Activated naive CD4-positive, alpha-beta T cell treated with anti-CD3 and anti-CD28 coated beads, Interleukin-2, amount 50 U/mL, for 16 hours (primary cell): Measurements from ENCODE around the gene LDLRAD4.
"Not testable (repeated sequence)": the region's sequence is repeated elsewhere in the genome, so short reads cannot be mapped to it uniquely, and the experiment has no call there.

Experiments
- DNase-seq: peaks from one replicate; pipeline ENCODE4 v3.0.0-alpha.2; 2020

The LDLRAD4 gene

DNA sequence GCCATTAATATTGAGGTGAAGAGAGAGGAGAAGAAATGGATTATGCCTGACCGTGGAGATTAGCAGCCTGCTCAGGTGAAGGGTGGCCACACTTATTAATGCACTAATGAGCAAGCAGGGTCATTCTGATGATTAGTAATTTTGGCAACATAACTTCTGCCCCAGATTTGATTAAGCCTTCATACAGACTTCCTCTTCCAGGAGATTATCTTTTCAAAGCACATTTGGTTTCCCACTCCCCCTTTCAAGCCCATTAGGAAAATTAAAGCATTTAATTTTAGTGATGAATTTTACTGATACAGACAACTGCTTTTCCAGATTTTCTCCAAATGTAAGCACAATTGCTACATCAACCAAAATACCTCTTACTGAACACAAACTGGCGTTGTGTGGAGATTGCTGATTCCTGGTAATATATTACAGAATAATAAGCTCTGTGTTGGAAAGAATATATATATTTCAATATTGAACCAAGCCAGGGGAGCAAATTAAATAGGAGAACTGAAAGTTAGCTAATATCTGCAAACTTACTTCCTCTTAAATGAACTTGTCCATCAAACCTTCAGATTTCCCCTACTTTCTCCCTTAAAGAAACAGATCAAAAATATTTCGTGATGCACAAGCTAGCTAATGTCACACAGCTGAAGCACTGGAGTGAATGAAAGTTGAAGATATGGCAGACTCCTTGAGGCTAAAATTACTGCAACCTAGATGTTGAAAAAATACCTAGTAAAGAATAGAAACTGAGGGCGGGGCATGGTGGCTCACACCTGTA lies 367.0 kb downstream of the LDLRAD4 start:
- DNase-seq: no peak

DNA sequence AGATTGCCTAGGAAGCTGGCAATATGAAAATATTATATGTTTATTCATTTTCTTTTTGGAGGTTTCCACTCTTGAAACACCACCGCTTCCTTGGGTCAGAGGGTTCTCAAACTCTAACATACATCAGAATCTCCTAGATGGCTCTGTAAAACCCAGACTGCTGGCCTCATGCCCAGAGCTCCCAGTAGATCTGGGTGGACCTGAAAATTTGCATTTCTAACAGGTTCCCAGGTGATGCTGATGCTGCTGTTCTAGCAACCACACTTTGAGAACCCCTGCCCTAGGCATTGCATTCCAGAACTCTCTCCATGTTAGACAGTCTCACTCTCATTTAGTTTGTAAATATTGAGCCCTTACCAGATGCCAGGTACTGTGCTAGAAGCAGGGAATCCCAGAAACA lies 368.4 kb downstream of the LDLRAD4 start:
- no peak for DNase-seq

DNA sequence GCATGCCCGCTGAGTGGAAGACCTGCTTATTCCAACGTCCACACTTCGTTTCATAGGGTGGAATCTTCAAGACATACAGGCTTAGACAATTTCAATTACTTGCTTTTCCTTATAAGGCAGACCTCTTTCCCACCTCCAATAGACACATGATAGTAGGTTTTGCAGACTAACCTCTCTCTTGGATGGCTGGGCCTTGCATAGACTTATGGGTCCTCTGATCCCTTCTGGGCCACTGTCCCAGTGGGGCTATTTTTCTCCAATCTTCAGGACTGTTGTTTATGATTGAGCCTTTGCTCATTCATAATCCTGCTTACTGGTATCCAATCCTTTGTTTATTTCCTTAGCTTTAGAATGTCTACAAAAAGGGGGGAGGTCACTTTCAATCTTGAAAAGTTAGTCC lies 368.9 kb downstream of the LDLRAD4 start:
- DNase-seq: no peak

DNA sequence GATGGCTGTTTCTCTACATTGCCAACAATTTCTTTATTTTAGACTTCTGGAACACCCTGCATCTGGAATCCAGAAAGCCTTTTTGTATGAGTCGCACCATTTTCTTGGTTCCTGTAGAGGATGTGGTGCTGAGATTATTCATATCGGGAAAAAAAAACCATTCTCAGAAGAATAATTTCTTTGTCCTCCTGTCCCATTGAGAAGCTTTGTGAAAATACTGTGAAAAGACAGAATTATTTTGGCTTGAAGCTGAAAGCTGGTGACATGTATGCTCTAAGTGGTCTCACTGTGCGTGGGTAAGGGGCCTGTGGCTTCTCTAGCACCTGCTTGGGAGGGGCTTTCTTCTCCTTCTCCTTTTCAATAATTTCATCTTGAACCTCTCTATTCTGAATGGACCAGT lies 369.4 kb downstream of the LDLRAD4 start:
- no peak for DNase-seq

DNA sequence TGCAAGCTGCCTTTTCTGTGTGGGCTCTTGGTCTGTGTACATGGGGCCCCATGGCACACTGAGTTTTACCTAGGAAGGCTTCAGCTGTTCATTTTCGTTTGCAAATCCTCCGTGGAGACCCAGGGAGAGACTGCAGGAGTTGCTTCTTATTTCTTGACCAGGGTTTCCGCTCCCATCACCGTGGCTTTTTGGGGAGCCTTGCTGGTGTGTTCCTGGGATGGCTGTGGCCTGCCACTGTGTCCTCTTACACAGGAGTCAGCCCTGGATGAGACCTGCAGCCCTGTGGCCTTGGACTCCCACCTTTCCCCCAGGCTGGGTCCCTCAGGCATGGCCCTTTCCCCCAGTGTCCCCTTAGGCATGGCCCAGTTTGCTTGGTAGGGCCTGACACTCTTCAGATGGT lies 370.8 kb downstream of the LDLRAD4 start:
- no peak for DNase-seq

DNA sequence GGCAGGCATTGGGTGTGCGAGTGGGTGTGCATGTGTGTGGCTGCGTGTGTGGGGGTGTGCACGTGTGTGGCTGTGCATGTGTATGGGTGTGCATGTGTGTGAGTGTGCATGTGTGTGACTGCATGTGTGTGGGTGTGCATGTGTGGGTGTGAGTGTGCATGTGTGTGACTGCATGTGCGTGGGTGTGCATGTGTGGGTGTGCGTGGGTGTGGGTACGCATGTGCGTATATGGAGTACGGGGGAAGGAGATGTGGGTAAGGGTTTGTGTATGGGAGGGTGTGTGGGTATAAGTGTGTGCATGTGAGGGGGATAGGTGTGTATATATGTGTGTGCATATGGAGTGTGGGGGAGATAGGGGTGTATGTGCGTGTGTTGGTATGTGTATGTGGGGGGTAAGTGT lies 371.4 kb downstream of the LDLRAD4 start:
- no peak for DNase-seq

DNA sequence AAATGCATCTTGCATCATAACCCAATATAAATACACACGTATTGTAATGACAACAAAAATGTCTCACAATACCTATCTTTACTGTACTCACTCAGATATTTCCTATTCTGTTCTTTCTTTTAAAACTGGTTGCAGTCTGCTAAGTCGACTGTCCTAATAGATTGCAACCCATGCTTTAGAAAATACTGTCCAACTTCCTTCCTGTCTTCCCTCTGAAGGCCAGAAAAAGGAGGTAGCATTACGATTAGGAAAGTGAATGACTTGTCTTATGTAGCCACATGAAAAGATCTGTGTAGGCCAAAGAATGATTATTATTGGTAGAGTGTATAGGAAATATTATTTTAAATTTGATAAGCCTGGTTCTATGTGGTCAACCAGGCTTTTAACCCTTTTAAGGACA lies 373.7 kb downstream of the LDLRAD4 start:
- no peak for DNase-seq

DNA sequence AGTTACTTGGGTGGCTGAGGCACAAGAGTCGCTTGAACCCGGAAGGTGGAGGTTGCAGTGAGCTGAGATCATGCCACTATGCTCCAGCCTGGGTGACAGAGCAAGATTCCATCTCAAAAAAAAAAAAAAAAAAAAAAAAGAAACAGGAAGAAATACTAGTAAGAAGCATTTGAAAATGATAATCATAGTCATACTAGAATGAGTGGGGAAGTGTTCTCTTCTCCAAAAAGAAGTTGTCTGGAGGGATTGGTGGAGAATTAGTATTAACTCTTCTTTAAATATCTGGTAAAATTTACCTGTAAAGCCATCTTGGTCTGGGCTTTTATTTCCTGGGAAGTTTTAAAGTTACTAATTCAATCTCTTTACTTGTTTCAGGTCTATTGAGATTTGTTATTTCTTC lies 376.0 kb downstream of the LDLRAD4 start:
- DNase-seq: no peak

DNA sequence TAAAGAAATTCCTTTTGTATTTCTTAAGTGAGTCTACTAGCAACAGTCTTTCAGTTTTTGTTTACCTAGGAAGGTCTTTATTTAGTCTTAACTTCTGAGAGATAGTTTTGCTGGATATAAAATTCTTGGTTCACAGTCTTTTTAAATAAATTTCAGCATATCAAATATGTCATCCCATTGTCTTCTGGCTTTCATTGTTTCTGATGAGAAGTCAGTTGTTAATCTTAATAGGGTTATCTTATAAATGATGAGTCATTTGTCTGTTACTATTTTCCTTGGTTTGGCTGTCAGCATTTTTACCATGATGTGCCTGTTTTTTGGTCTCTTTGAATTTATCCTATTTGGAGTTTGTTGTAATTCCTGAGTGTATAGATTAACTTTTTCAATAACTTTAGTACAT lies 378.5 kb downstream of the LDLRAD4 start:
- DNase-seq: no peak

DNA sequence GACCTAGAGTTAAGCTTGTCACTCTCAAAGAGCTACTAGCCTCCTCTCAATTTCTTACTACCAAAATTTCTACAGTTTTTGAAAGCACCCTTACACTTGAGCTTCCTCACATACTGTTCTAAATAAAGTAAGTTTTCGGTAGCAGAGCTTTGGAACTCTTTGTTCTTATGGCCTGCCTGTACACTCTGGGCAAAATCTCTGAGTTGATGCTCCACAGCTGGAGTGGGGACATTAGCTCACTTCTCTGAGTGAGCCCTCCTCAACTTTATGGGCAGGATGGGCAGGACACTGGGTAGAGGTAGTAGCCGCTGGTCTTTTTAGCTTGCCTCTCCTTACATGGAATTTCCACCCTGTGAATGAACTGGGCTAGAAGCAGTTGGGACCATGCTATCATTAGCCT lies 380.0 kb downstream of the LDLRAD4 start:
- DNase-seq: no peak

DNA sequence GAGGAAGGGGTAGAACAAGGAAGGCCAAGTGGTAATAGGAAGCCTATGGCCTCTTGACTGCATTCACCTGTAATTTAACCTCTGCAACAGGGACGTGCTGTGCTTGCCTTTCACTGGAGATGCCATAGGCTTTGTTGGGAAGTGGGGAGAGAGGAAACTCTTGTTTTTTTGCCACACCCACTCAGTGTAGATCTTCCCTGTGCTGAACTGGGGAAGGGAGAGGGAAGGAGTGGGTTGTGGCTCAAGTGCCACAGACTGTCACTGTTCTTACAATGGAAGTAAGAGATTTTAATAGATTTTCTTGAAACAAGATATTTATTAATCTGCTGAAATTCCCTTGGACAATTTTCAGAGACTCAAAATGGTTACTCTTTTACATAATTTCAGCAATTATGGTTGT lies 380.5 kb downstream of the LDLRAD4 start:
- no peak for DNase-seq

DNA sequence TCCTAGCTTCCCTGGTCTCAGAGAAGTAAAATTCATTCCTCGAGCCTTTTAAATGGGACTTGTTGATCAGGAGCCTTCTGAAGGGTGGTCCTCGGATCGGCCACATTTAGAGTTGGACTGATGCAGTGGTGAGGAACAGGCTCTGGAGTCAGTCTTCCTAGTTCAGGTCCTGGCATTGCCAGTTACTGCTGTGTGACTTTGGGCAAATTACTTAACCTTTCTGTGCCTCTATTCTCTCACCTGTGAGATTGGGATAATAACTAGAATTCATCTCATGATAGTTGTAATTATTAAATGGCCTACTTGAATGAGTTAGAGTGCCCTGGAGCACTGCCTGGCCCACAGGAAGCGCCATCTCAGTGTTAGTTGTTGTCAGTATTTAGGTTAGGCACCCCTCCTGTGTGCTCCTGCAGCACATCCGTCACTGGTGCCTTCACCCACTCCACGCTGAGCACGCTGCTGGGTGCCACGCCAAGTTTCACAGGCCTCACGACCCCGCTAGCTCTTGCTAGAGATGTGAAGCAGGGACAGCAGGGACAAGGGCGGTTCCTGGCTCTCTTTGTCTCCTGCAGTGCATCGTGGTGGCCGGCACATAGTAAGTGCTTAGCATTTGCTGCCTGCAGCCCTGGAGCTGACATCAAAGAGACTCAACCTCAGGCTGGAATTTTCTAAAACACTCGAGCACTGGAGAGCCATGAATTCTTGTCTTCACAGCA lies 384.9 kb downstream of the LDLRAD4 start:
- DNase-seq: no peak

DNA sequence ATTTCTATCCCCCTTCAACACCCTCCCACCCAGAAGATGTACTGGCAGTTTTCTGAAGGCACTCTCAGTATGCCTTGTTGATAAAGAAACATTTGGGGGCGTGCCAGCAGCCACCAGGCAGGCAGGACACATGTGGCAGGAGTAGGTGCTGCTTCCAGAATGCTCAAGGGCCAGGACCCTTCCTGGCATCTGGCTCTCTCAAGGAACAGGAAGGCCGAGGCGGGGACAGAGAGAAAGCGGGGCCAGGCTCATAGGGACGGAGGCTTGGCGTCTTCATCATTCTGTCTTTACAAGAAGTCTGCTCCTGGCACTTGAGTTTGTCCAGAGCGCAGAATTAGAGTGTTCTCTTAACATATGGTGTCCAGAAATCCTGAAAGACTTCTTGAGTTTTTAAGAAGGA lies 386.2 kb downstream of the LDLRAD4 start:
- DNase-seq: no peak

DNA sequence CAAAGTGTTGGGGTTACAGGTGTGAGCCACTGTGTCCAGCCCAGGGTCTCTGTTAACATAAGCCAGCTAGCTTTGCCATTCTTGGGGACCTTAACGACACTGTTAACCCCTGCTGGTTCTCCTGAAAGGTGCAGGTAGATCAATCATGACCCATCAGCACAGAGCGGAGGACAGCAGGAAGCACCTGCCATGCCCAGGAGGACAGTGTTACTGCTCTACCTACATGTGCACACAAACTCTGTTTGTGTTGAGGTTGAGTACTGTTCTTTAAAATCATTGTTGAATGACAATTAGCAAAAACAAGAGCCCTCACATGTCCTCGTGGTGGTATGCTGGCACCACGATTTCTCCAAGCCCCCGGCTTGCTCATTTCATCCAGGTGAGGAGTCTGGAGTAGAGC lies 386.9 kb downstream of the LDLRAD4 start:
- no peak for DNase-seq

DNA sequence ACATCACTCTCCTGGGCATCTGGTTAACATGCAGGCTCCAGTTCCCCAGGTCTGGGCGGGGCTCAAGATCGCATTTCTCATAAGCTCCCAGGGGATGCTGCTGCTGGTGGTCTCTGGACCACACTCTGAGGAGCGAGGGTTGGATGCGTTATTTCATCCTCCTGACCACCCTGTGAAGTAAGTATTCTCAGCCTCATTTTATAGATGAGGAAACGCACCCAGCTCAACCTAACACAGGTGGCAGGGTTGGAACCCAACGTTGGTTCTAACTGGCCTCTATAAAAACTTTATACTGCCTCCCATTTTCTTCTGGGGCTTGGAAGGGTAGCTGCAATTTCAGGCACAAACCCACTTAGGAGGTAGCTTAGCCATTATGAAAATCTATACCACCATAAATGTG lies 387.3 kb downstream of the LDLRAD4 start:
- no peak for DNase-seq

DNA sequence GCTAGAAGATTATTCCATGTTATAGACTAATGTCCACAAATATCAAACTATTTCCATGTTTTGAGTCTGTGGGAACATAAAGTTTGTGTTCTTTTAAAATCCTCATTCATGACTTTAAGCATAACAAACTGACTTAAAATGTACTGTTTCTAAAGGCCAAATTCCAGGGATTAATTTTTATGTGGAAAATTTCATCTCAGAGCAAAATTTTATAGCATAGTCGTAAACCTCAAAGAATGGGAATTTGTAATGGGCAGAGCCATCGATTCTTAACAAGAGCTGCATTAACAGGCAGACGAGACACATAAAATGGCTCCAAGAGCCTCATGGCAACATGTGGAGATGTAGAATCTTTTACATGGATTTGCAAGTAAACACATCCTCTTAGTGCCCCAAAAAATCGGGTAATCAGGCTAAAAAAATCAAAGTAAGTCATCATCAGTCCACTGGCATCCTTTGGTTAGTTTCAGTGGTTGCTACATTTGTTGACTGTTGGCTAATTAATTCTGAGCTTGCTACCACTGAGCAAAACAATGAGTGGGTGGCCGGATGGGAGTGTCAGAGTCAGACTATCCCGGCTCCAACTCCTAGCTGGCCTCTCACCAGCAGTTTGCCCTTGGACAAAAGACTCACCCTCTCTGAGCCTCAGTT lies 388.2 kb downstream of the LDLRAD4 start:
- DNase-seq: no peak

DNA sequence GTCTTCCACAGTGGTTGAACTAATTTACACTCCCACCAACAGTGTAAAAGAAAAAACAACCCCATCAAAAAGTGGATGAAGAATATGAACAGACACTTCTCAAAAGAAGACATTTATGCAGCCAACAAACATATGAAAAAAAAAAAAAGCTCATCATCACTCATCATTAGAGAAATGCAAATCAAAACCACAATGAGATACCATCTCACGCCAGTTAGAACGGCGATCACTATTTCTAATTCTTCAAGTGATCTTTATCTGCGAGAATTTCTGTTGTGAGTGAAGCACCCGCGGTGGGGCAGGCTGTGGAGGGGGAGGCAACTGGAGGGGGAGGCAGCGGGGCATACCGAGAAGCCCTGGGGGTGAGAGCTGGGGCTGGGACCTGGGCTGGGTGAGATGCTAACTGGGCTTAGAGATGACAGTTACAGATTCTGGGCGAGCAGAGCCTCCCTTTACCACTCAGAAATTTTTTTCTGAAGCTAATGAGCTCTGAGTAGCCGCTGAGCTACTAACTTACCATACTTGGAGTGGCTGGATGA lies 389.5 kb downstream of the LDLRAD4 start:
- DNase-seq: not testable (repeated sequence)

DNA sequence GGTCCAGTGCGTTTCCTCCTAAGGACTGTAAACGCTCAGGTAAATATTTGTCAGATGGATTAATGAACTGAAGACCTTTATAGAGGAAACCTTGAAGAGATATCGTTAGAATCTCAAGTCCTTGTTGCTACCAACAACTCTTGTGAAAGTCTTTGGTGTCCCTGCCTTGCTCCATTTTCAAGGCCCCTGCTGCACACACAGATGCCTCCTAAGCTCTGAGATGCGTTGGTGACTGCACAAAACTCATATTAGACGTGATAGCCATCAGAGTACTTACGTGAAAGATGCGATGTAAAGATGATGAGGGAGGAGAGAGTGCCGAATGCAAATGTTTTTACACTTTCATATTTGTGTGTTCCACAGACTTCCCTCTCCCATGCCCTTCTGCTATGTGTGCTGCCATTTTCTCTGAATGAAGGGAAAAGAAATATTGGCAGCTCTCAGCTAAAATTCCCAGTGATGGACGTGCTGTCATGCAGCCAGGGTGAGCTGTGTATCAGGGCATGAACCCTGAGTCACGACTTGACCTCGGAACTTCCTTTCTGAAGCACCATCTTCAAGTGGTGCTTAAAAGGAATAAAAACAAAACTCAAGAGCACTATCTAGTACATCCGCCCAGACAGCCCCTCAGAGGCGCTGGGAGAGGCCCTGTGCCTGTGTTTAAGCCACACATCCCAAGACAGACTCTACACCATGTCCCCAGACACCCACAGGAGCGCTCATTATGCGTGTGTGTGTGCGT lies 390.4 kb downstream of the LDLRAD4 start:
- DNase-seq: no peak

DNA sequence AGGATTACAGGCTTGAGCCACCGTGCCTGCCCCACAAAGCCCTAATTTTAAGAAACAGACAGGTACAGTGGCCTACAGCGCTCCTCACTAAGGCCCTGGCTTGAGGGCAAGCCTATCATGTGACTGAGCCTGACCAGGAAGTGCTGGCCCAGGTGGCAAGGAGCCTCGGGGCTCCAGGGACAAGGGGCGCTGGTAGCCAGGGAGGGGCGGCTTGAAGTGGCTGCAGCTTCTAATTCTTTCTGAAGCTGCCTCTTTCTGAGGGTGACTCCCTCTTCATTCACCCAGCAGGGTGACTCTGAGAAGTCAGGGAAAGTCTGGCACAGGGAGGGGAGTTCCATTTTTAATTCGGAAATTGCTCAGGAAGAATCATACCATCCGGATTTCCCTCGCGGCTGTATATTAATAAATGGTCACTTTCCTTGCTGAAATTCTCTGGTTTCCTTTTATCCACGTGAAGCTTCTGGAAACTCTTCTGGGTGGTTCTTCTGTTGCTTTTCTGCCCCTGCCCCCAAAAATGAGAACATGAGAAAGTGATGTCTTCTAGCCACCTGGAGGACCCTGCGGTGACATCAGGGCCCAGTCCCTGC lies 392.1 kb downstream of the LDLRAD4 start:
- DNase-seq: no peak

DNA sequence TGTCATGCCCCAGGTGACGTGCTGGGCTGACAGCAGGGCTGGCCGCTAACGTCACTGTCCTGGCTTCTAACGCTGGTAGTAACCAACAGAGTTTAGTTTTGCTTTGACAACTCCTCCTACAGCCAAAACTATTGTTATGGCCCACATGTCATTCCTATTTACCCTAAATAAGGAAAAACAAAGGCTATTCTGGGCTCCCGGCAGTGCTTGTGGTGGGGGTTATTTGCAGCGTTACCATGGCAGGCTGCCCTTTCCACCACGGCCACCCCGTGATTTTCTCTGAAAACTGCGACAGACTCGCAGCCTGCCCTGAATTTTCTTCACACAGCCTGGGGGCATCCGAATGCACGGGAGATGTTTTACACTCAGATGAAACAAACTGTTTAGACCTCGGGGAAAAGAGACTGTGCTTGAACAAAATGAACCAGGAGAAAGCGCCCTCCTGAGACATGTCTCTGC lies 392.6 kb downstream of the LDLRAD4 start:
- DNase-seq: no peak

DNA sequence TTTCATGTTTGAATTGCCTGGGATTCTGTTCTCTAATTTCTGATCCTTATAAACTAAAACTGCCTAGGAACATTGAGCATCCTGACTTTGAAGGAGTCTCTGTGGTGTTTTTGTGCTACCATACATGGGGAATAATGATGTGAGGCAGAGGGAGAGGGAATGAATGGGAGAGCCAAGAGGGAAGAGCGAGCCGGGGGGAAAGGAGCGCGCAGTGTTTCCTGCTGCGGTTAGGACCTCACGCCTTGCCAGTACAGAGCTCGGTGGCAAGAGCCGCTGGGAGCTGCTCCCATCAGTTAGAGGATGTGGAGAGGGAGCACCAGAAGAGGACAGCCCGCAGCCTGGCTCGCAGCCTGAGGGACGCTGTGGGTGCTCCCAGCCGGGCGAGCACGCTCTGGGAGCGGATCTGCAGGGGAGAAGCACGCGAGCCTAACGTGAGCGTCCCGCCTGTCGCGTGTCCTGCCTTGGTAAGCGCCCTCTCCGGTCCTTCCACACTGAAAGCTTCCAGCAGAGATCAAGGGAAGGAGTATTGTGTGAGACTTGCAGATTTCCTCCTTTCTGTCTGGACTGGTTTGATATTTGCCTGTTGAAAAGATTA lies 393.1 kb downstream of the LDLRAD4 start:
- no peak for DNase-seq
